NCI-H1092 (cell line): ENCODE measurements around the gene CEP128.

ENCODE experiments used
- DNase-seq: peaks from one replicate; lab custom pipeline; 2025; lab: John Stamatoyannopoulos, UW

Gene CEP128

DNA sequence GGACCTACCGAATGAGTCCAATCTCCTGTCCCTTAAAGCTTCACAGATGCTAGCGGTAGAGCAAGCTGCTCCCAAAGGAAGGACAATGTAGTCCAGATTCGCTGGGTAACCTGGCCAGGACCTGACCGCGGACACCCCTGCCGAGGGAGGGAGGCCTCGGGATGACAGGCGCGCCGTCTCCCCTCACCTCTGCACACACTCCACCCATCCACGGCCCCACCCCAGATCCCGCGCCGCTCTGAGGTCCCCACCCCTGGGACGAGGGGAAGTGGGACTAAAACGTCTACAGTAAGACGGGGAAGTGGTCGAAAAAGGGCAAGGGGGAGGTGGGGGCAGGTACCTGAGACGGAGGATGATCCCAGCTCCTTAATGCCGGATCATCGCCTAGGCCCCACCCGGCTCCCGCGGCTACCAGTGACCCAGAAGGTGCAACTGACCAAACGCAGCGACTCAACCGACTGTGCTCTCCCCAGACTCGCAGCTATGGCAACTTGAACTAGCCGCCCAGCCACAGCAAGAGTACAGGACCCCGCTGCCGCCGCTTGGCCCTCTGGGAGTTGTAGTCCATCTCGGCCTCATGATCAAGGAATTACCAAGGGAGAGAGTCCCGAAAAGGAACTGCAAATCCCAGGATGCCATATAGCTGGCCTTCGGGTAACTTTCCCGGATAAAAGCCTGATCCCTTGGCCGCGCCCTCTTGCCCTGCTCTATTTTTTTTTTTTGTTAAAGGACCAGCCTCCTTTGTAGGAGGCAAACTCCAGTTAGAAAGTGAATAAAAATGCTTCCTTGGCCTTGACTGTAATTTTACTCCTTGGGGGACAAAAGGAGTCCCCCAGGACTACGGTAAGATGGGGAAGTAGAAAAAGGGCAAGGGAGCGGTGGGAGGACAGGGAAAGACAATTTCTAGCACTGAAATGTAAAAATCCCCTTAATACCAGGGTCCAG lies at the start of gene CEP128:
Gene CEP128, minus strand, starts transcription at position 498 of the 945 bp plus-strand sequence.
- peak; percentile 95 for DNase-seq

DNA sequence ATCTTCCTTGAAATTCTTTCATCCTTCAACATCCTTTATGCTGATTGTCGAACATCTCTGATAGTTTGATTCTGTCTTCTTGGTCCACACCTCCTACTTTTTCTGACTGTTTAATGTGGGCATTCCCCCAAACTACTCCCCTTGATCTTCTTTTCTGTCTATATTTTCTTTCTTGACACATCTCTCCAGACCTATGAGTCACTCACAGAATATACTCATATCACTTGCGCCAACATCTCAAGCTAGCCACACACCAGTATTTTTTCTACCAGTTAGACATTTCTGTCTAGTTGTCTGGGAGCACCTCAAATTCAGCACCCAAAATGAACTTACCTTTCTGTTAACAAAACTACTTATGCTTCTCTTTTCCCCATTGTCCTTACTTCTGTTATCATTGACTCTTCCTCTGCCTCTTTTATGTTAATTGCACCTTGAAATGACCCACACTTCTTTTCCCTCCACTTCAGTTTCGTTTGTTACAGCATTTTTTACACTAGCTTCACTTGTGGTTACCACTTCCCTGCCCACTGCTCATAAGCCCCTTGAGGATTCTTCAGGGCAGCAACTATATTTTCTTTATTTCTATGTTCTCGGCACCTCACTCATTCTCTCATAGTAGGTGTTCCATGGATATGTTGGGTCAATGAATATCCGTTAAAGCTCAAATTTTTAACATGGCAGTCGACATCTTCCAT lies 47.3 kb upstream of the CEP128 start:
- no peak for DNase-seq

DNA sequence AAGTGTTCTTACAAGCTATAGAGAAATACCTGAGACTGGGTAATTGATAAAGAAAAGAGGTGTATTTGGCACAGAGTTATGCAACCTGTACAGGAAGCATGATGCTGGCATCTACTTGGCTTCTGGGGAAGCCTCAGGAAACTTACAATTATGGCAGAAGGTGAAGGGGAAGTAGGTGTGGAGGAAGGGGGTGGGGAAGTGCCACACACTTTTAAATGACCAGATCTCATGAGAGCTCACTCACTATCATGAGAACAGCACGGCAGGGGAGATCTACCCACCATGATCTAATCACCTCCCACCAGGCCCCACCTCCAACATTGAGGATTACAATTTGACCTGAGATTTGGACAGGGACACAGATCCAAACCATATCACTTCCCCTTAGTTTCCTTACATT lies 46.7 kb upstream of the CEP128 start:
- no peak for DNase-seq

DNA sequence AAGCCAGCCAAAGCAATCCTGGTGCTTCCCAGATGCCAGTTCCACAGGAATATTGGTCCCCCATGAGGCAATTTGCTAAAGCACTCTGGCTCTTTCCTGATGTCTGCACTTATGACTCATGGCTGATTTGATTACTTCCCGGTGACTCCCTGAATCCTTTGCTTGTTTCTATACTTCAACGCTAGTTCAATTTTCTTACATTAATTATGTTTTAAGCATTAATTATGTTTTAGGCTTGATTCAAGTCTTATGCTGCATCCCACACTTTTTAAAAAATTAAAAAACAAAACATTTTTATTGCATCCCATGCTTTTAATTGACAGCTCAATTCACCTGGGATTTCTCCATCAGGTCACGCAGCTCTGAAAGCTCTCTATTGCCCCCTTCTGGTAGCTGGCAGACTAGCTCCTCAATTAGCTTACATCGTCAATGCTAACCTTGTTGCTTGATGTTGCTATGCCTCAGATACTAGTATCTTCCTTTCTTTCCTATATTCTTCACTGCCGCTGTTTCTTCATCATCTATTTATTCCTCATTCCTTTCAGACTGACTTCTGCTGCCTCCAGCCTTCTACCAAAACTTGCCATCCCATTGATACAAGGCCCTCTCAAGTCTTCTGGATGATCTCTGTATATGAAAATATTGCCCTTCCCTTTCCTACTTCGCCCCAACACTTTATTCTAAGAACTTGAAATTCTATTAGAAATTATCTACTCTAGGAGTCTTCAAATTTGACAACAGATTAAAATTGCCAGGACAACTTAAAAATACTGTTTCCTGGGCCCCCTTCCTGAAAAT lies 45.9 kb upstream of the CEP128 start:
- peak; percentile 56 for DNase-seq

DNA sequence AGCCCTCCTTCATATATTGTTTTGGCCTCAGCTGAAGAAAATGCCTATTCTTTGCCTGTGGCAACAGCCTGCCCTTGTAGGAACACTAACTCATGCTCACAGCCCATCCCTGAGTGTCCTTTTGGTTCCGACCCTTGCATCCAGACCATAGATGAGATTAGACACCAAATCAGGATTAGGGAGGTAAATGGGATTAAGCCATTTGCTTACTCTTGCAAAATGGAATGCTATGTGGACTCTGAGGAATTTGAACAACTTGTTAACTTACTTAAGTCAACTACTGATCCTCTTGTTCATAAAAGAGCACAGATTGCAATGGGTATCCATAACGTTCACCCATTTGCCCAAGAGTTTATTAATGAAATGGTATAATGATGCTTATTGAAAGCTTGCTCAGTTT lies 41.2 kb upstream of the CEP128 start:
- no peak for DNase-seq

DNA sequence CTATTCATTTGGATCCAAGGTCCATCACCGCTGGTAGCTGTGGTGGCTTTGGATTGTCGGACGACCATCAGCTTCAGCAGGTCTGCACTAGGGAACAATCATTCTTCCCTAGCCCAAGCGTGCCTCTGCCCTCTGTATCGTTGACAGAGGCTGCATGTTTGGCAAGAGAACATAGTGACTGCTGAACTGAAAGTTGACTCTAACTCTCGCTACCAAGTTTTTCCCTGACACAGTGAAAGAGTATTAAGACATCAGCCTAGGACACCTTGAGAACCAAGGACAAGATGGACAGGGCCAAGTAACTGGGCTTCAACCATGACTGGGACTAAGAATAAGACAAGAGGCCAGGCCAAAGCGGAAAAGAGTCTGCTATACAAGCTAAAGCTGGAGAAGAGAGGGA lies 40.1 kb upstream of the CEP128 start:
- no peak for DNase-seq

DNA sequence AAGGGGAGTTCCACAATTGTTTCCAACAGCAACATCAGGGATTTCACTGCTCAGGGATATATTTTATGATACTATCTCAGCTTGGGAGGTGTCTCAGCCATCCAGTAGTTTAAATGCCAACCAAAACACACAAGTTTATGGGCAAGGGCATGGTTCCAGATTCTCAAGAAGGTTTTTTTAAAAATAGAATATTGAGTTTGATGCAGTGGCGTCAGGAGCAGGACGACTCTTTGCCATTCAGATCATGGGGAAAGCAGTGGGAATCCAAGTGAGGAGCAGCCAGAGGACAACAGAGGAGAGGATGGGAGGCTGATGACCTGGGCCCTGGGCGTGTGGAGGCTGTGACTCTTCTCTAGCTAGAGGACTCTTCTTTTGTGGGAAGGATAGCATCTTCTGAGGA lies 39.6 kb upstream of the CEP128 start:
- DNase-seq, result no peak

DNA sequence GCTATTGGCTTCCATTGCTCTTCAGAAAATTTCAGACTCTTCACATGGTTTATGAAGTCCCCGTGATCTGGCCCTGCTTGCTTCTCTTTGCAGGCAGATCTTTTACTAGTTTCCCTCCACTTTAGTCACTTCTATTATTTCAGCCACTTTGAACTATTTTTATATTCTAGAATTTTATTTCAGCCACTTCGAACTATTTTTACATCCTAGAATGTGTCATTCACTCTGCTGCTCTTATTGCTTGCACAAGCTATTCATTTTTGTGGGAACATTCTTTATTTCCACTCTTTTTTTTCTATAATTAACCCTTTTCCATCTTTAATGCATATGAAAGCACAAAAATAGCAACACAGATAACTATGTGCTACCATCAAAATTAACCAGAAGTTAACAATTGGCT lies 38.4 kb upstream of the CEP128 start:
- no peak for DNase-seq

DNA sequence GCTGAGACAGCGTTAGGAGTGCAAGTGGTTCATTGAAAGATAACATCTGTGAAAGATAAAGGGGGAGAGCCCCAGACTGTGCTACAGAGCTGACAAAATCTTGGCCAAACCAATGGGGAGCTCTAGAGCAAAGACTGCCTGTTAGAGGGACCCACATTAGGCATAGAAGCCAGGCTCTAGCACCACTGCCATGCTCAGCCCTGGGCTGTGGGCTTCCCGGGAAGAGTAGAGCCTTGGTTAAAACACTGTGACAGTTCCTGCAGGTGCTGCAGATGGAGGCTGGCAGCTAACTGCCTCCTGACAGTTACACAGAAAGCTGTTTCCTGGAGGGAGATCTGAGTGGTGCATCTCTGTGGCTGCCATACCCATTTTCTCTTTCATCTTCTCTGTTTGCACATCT lies 36.9 kb upstream of the CEP128 start:
- DNase-seq, result no peak

DNA sequence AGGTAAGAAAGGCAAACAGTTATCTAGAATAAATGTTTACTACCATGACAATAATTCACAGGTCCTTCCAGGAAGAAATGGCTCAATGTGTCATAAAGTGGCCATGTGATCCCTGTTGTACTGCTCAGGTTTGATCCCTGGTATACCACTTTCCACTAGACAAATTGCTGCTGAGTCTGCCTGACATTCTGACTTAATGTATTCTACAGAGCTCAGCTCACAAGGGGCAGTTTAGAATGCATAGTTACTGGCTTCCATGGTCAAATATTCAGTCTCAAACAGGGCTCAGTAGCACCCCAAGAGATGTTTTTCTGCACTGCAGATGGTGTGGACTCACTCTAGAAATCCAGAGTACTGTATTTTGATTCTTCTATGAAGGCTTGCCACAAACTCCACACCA lies 35.7 kb upstream of the CEP128 start:
- no peak for DNase-seq

DNA sequence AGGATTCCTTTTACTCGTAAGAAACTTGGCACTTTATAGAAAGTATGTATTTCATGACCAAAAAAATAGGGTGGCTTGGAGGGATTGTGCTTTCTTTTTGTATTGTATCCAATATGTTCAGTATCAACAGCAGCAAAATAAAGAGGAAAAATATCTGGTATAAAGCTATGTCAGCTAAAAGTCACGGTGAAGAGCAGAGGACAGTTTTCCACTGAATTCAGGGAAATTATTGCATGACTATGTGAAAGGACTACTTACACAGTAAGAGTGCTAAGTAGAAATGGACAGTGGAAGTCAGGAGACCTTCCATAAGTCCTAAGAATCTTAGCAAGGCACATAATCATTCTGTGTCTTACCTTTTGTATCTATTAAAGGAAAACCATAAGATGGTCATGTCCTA lies 33.1 kb upstream of the CEP128 start:
- DNase-seq, result no peak

DNA sequence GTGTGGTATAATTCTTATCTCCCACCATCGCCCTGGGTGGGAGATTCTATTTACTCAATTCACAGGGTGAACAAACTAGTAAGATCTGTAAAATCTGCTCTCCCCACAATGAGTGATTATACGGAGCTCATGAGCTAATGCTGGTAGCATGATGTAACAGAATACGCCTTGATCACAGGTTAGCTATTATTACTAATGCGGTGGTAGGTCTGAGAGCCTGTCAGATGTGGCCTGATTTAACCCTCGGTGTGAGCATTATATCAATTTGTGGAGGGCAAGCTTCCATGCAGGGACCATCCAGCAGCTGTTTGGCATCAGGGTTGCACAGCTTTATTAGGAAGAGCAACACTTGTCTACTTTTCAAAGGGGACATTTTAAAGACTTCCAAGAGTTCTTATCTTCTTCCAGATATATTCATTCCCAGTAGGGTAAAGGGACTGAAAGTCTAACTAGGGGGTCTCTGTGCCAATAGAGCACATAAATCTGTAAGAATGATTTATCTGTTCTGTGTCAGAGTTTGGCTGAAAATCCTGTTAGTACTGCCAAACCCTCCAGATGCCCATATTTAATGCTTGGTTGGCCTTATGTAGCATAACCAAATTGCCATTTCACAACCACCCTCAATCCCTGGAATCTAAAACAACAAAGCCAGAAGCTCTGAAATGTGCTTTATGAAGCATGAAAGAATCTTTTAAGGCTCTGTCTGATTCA lies 32.5 kb upstream of the CEP128 start:
- DNase-seq, result peak; percentile 48

DNA sequence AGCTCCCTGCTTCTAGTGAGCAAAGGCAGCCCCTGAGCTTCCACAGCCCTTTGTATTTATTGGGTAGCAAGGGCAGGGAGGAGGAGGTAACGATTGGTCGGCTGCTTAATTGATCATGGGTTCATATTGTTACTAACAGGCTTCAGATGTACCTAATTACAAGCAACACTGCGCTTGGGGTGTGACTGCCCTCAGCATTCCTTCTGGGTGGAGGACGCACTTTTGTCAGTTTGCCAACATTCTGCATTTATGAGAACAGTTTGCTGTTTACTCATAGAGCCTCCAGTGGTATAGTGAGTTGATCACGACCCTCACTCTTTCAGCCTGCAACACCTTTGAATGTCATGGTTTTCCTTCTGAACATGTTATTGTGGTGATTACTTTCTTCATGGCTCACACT lies 23.5 kb upstream of the CEP128 start:
- no peak for DNase-seq

DNA sequence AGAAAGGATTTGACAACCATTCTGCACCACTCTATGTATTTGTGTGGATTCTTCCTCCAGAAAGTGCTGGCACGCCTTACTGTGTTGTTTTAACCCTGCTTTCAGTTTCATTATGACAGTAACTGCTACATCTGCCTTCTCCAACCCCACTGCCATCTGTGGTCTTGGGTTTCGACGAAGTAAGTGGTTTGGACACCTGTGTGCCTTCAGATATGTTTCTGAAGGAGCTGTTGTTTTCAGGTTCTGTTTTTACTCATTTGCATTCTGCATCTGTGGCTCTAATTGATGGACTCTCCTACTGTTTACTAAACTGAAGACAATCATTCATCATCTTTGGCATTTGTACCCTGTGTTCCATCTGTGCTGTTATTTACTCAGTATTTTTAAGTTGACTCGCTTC lies 18.0 kb upstream of the CEP128 start:
- peak; percentile 22 for DNase-seq

DNA sequence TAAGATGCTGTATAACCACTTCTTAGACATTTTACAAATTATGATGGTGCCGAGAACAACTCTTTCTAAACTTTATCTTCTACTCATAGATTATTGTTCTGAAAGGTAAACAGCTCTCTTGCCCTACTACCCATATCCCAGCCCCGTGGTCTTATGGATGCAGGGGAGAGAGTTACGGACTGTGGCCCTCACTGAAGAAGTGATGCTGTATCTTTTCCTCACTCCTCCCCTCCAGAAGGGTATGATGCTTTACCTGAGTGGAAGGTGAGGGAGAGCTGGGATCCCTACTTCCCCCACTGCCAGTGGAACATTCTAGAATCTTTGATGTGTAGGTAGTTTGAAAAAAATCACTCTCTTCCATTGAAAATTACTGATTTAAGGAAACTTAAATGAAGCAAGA lies 17.4 kb upstream of the CEP128 start:
- DNase-seq, result no peak

DNA sequence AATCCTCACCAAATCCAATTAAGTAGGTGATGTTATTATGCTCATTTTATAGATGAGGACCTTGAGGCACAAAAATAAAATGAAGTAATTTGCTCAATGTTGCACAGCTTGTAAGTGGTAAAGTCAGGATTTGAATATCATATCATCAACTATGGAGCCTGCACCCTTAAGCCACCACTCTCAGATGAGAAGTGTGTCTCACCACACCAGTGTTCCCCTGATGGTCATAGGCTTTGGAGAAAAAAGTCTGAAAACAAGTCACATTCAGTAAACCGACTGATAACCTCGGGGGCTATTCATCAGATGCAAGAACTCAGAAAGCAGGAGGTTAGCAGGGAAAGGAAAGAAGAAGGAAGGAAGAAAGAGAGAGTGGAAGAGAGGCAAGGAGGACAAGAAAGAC lies 16.7 kb upstream of the CEP128 start:
- no peak for DNase-seq

DNA sequence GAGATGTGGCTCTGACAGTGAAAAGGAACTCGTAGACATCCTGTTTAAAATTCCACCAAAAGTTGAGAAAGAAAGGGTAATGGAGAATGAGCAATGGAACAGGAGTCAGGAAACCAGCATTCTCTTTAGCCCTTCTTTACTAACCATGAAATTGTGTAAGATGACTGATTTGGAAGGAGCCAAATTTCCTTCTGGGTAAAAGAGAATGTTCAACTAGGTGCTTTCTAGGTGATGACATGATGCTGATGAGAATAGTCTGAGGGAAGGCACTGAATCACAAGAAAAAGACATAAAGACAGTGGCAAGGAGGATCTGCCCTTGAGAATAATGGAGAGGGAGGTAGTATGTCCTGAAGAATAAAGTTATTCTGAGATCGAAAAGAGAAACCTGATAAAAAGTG lies 16.1 kb upstream of the CEP128 start:
- no peak for DNase-seq

DNA sequence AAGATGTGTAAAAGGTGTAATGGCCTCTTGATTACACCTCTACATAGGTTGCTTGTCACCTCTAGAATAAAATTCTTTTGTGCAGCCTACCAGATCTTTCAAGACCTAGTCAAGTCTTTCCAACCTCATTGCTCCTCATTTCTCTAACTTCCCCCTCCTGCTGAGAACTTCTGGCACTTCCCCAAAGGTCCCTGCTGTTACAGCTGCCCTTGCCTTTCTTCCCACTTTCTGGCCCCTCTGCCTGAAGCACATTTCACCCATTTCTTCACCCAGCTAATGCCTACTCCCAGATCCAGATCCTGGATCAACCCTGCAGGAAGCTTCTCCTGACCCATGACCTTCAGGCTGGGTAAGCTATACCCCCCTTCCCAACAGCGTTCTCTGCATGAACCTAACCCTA lies 15.4 kb upstream of the CEP128 start:
- DNase-seq, result no peak

DNA sequence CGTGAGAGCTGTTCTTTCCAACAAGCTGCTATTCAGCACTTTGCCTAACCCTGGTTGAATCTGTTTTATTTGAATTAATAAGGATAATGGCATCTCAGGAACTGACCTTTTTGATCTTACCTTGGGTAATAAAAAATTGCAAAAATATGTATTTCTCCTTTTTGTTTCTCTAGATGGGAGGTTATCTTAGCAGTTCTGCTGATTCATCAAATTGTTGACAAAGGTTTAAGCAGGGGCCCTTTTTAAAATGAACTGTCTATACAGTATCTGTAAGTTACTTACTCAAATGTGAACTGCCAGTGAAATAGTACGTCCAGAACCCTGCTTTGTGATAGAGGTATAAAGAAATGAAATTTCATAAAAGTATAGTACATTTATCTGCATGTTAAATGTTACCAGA lies 14.6 kb upstream of the CEP128 start:
- no peak for DNase-seq

DNA sequence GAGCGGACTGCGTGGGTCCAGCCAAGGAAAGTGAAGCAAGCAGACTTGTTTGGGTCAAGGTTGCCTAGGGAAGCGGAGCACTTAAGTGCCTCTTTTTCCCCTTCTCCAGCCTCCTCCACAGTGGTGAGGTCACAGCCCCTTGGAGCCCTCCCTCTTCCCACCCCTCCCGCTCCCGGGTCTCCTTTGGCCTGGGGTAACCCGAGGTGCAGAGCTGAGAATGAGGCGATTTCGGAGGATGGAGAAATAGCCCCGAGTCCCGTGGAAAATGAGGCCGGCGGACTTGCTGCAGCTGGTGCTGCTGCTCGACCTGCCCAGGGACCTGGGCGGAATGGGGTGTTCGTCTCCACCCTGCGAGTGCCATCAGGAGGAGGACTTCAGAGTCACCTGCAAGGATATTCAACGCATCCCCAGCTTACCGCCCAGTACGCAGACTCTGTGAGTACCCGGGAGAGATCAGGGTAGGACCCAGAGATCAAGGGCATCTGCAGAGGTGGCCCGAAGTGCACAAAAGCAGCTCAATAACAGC lies 13.9 kb upstream of the CEP128 start, which contains the start of gene TSHR:
Gene TSHR, plus strand, starts transcription at position 206 of the 526 bp plus-strand sequence. Its CDS starts 60 bp downstream, at position 266.
- DNase-seq, result no peak

DNA sequence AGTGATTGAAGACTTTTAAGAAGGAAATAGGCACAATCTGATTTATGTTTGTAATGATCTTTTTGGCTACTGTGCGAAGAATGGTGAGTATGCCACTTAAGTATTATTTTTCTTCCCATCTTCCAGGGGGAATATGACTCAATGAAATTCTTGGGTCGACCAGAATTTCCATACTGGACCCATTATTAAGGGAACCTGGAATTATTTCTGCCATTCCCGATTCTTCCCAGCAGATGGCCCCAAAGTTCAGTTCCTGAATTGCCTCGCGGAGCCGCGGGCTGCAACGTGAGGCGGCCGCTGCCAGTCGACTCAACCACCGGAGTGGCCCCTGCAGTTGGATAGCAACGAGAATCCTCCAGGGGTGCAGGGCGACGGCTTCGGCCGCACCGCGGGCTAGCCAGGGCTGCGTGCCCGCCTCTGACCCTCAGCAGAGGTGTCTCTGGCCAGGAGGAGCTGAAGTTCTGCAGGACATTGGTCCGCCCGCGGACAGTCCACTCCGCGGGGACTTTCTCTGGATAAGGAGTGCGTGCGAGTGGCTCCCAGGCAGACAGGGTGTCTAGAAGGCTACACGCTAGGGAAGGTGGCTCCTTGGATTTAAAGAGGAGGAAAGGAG lies 13.3 kb upstream of the CEP128 start:
- peak; percentile 77 for DNase-seq
